ENCODE measurements around the gene NOS1AP. TPM values are rescaled to one million over a fixed set of nuclear protein-coding genes. Genes with fewer than 3 reads are reported as not detected.

NOS1AP gene
- polyA plus RNA-seq, 1 experiment = 0.04 TPM

DNA sequence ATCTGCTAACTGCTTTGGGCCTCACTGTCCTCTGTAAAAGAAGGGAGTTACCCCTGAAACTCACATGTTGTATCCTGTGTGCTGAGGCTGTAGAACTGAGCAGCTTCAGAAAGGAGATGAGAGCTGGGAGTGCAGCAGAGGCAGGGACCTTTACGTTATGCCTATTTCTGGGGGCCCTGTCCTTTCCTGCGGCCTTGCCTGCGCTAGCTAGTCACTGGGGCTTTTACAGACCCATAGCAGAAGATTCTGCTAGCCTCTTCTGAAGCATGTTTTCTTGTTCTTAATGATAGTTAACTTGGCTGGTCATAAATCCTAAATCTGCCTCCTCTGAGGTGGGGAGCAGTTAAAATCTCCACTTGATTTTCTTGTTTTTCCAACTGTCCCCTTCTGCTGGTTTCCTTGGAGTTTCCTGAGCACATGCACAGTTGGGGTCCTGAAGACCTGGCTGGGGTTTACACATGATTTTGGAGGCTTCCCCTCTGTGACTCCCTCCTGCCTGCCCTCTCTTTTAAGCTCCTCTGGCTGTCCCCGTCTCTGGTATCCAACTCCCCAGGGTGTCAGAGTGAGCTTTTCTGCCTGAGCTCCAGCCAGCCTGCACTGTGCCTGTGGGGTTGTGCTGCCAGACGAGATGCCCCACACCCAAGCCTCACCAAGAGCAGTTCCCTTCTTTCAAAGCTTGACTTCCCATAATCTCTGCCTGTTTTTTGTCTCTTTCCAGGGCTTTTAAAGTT lies 76.6 kb downstream of the NOS1AP start:
- ChIA-PET POLR2A (no interaction called here), CTCF (interaction anchor here (1.5 kb wide), 1 partner anchor 109 kb away, joined by 8 read pairs; no protein-coding TSS in a partner anchor)
- H3K27me3 ChIP-seq (ENCODE audit: control insufficient read depth, insufficient read depth, low read length) = peaks cover 9% of the 10 kb centered on the region
- H3K9me3 ChIP-seq (ENCODE audit: control insufficient read depth, insufficient read depth, low read length) = no peaks in the 10 kb centered on the region
- DNase-seq (ENCODE audit: low read depth, low spot score) = no peak
- H3K27ac ChIP-seq (ENCODE audit: low read depth, low read length) = no peak overlapping the region
- H3K4me3 ChIP-seq (ENCODE audit: low read depth, low read length) = no peak overlapping the region
- TF ChIP-seq, protein P1, sequence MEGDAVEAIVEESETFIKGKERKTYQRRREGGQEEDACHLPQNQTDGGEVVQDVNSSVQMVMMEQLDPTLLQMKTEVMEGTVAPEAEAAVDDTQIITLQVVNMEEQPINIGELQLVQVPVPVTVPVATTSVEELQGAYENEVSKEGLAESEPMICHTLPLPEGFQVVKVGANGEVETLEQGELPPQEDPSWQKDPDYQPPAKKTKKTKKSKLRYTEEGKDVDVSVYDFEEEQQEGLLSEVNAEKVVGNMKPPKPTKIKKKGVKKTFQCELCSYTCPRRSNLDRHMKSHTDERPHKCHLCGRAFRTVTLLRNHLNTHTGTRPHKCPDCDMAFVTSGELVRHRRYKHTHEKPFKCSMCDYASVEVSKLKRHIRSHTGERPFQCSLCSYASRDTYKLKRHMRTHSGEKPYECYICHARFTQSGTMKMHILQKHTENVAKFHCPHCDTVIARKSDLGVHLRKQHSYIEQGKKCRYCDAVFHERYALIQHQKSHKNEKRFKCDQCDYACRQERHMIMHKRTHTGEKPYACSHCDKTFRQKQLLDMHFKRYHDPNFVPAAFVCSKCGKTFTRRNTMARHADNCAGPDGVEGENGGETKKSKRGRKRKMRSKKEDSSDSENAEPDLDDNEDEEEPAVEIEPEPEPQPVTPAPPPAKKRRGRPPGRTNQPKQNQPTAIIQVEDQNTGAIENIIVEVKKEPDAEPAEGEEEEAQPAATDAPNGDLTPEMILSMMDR (IDR thresholded peaks at IDR 0.05; ENCODE audit: low read depth, low read length) = no peak

DNA sequence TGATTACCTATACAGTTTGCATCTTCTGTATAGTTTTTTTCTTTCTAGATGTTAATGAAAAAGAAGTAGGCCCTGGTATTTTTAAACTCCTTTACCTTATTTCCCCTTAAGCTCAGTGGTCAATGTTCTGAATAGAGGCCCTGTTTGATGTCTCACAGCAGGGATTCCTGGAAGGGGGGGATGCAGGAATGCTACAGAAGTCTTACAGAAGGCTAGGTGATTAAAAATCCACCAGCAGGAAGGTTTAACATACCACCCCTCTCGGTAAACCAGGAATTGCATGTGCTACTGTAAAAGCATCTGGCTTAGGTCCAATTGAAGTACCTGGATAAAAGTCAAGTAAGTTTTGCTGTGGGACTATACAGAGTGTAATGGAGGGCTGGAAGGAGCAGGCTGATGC lies 78.3 kb downstream of the NOS1AP start:
- TF ChIP-seq, protein P1 (IDR thresholded peaks at IDR 0.05; ENCODE audit: low read depth, low read length) = no peak
- Histone ChIP-seq H3K27me3 (ENCODE audit: control insufficient read depth, insufficient read depth, low read length) (peaks cover 12% of the 10 kb centered on the region), H3K27ac (ENCODE audit: low read depth, low read length) (no peak overlapping the region), H3K4me3 (ENCODE audit: low read depth, low read length) (no peak overlapping the region), H3K9me3 (ENCODE audit: control insufficient read depth, insufficient read depth, low read length) (no peaks in the 10 kb centered on the region)
- ChIA-PET POLR2A (no interaction called here), CTCF (interaction anchor here (1.5 kb wide), 1 partner anchor 110 kb away, joined by 8 read pairs; no protein-coding TSS in a partner anchor)
- no peak for DNase-seq (ENCODE audit: low read depth, low spot score)

DNA sequence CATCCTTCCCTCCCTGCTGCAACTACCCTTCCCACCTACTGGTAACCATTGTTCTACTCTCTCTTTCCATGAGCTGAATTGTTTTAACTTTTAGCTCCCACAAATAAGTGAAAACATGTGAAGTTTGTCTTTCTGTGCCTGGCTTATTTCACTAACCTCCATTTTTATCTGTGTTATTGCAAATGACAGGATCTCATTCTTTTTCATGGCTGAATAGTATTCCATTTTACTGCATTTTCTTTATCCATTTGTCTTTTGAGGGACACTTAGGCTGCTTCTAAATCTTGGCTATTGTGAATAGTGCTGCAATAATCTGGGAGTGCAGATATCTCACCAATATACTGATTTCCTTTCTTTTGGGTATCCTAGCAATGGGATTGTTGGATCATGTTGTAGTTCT lies 80.6 kb downstream of the NOS1AP start:
- TF ChIP-seq, protein P1 (IDR thresholded peaks at IDR 0.05; ENCODE audit: low read depth, low read length) = no peak
- DNase-seq (ENCODE audit: low read depth, low spot score) = no peak
- no peaks in the 10 kb centered on the region for H3K9me3 ChIP-seq (ENCODE audit: control insufficient read depth, insufficient read depth, low read length)
- no peak overlapping the region for H3K4me3 ChIP-seq (ENCODE audit: low read depth, low read length)
- ChIA-PET CTCF (no interaction called here), POLR2A (no interaction called here)
- peaks cover 12% of the 10 kb centered on the region for H3K27me3 ChIP-seq (ENCODE audit: control insufficient read depth, insufficient read depth, low read length)
- H3K27ac ChIP-seq (ENCODE audit: low read depth, low read length) = no peak overlapping the region

DNA sequence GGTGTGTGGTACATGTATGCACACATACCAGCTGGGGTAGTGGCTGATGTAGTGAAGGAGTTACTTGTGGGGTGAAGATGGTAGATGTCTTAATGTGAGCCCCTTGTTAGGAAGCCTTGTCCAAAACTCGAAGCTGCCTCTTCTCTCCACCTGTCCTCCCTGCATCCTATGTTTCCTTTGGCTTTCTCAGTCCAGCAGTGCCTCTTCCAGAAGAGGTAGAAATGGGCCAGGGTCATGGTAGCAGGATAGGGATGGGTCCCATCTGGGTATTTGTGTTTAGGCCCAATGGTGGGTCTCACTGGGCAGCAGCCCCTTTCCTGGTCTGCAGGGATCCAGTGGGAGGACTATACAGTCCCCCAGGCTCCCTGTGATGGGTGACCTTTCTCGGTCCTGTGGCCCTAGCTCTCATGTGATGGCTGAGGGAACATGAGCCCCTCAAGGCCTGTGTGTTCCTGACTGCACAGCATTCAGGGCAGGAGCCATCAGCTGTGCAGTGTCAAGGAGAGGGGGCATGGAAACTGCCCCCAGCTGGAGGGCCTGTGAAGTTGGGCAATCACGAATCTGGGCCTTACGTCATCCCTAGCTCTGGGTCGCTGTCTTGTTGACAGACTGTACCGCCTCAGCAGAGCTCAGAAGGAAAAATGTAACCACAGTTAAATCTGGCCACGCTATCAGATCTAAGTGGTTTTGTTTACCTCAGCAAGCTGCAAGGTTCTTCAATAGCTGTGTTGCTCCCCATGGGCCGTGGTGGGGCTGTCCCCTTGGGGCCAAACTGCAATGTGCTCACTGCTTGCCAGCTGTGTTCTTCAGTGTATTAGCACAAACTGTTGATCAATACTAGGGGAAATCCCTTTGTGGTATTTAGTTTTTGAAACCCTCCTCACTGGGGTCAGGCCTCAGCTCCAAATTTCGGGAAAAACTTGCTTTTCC lies 82.7 kb downstream of the NOS1AP start:
- CTCF ChIA-PET = interaction anchor here (1.6 to 1.7 kb wide), 2 partner anchors 11 to 13 kb away, joined by 3 to 4 read pairs; no protein-coding TSS in a partner anchor
- Histone ChIP-seq H3K9me3 (ENCODE audit: control insufficient read depth, insufficient read depth, low read length) (no peaks in the 10 kb centered on the region), H3K4me3 (ENCODE audit: low read depth, low read length) (no peak overlapping the region), H3K27me3 (ENCODE audit: control insufficient read depth, insufficient read depth, low read length) (peaks cover 14% of the 10 kb centered on the region), H3K27ac (ENCODE audit: low read depth, low read length) (no peak overlapping the region)
- peak; percentile 29 for DNase-seq (ENCODE audit: low read depth, low spot score)
- POLR2A ChIA-PET = no interaction called here
- TF ChIP-seq, protein P1 (IDR thresholded peaks at IDR 0.05; ENCODE audit: low read depth, low read length) = no peak
